HFF-Myc (cell line): Measurements from ENCODE around the gene A4GNT.

Source experiments
- DNase-seq: peaks from one replicate; pipeline ENCODE4 v3.0.0-alpha.2; 2011; ENCODE audit warnings: low read depth; ENCODE audit errors: extremely low read depth
- H3K4me3 ChIP-seq: replicated peaks from 2 replicates; pipeline ENCODE4 v1.5.1; 2011; ENCODE audit warnings: low read depth, mild to moderate bottlenecking, control low read depth, low read length
- CTCF ChIP-seq: IDR thresholded peaks from 2 replicates; pipeline ENCODE4 v1.5.1; 2012; ENCODE audit warnings: mild to moderate bottlenecking, low read depth, low read length, control low read depth; ENCODE audit errors: missing control alignments

A4GNT gene

GRCh38 chr3:138119423-138119766, 12.8 kb downstream of the A4GNT start:
- DNase-seq: no peak
- no peak overlapping the region for H3K4me3 ChIP-seq
- TF ChIP-seq CTCF: no peak

GRCh38 chr3:138118612-138119422, 13.4 kb downstream of the A4GNT start:
- TF ChIP-seq CTCF: peak; percentile 87
- no peak overlapping the region for H3K4me3 ChIP-seq
- peak; percentile 45 for DNase-seq

DNA sequence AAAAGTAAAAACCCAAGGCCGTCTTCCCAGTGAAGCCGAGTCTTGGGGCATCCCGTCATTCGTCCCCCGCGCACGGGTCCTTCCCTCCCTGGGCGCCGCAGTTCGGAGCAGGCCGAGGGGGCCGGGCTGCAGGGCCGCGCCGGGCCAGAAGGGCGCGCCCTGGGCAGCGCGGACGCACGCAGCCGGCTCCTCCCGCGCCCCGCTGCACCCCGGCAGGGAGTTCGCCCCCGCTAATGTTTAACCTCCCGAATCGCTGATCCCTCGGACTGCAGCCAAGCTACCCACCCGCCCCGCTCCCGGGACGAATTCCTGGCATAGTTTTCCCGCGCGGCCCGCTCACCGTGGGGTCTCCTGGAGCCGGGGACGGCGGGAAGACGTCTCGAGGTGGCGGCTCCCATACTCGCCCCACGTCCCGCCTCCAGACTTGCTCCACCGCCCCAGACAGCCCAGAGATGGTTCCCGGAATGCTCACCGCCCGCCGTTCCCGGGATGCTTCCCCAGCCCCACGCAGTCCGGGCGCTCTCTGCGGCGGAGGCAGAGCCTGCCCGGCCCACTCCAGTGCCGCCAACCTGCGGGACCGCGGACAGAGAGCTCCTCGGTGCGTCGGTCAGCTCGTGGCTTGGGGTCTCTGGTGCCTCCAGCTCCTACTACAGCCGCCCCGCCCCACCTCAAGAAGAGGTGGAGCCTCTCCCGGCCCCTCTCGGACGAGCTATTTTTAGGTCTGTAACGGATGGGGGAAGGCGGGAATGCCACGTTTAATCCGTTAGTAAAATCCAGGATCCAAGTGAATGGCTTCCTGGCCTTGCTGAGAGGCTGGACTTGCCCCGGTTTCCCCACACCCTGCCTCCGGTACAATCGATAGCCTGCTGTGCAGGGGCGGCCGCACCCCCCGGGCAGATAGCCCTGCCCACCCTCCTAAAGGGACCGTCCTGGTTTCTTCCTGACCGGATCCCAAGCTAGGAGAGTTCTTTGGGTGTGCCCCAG, 16.9 kb downstream of the A4GNT start, which contains the start of gene DZIP1L:
DZIP1L (minus strand) TSS at position 621 of the 984 bp plus-strand sequence. CDS start 11,637 bp downstream, outside the sequence.
- peak within 1 kb of the TSS; percentile 74 for H3K4me3 ChIP-seq
- TF ChIP-seq CTCF: no peak
- no peak for DNase-seq

DNA sequence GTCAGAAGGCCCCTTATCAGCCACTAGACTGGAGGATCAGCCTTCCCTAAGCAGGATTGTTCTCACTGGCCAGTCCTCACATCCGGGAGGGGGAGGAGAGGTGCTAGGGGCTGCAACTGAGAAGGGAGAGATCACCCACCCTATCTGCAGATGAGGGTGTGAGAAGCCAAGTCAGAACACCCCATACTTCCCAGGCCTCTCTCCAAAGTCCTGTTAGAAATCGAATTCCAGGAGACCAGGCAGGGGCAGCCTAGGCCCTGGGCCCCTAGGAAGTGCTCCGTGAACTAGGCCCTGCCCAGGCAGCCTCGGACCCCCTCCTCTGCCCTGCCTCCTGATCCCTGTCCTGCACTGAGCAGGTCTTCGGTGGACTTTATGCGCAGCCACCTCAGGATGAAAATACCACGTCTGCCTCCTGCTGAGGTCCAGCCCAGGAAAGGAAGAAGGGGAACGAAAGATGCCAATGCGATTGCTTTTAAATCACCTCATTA, 17.7 kb downstream of the A4GNT start:
- TF ChIP-seq CTCF: no peak
- DNase-seq: no peak
- H3K4me3 ChIP-seq: peak overlapping the region; percentile 74

DNA sequence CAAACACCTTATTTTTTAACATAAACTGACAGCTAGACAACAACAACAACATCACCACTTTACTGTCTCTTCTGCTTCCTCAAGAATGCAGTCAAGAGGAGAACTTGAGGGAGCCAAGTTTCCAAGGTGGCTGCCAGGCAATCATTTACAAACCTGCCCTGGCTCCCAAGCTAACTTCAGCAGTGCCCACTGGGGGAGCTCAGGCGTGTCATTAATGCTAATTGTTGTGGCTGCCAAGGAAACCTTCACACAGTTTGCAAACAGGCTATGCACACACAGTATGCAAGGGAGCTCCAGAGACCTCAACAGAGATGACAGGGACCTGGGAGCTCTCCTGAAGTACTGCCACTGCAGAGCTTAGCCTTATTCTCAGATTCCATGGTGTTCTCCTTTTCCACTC, 18.9 kb downstream of the A4GNT start:
- no peak for DNase-seq

DNA sequence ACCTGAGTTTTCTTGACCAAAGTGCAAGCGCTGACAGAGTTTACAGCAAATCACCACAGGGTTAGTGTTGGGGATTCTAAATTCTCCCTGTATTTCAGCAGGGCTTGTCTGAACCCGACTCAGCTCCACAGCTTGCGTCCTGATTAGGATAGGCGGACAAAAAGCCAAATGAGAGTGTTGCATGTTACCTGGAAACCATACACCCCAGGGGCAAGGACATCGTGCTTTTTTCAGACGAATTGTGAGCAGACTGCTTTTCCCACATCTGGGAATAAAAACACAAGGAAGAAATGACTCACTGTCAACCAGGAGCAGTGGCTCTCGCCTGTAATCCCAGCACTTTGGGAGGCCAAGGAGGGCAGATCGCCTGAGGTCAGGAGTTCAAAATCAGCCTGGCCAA, 19.8 kb downstream of the A4GNT start:
- H3K4me3 ChIP-seq: no peak overlapping the region
- TF ChIP-seq CTCF: no peak
- DNase-seq: no peak

More for the DNA sequence above, 18.9 kb downstream of the A4GNT start:
- TF ChIP-seq CTCF: no peak
- H3K4me3 ChIP-seq: no peak overlapping the region
